Thyroid gland (tissue), 4 donors: ENCODE results near the gene ZNF774. TPM values are rescaled to one million over a fixed set of nuclear protein-coding genes. Genes with fewer than 3 reads are reported as not detected.

Experiments used
- DNase-seq, 2 donors: peaks; one replicate each; pipeline ENCODE4 v3.0.0-alpha.2; 2019
- H3K27ac ChIP-seq, 3 donors: fragments of 200-600 bp; sonication (generic); 1 replicate in 2 of 3; 2 replicates in 1 of 3; pipeline ENCODE4 v1.5.1; 2016 to 2019; ENCODE audit warnings: mild to moderate bottlenecking in 1 of 3, moderate library complexity in 1 of 3
- H3K27me3 ChIP-seq: fragments of 200-600 bp; sonication (generic); one replicate; pipeline ENCODE4 v1.5.1; 2019
- H3K36me3 ChIP-seq, 2 donors: fragments of 200-600 bp; sonication (generic); one replicate each; pipeline ENCODE4 v1.5.1; 2016 to 2019
- H3K4me1 ChIP-seq, 2 donors: fragments of 200-600 bp; sonication (generic); one replicate each; pipeline ENCODE4 v1.5.1; 2017 to 2019
- H3K4me3 ChIP-seq, 3 donors: fragments of 200-600 bp; sonication (generic); replicated peaks in 1 of 3; 1 replicate in 2 of 3; 2 replicates in 1 of 3; pipeline ENCODE4 v1.5.1; 2016; ENCODE audit warnings: mild to moderate bottlenecking in 1 of 3
- H3K9me3 ChIP-seq: fragments of 200-600 bp; sonication (generic); one replicate; pipeline ENCODE4 v1.5.1; 2017
- POLR2A ChIP-seq, 2 donors: fragments of 450-650 bp; IDR thresholded peaks; one replicate each; pipeline ENCODE4 v1.6.1; 2017; ENCODE audit warnings: antibody characterized with exemption in 2 of 2, mild to moderate bottlenecking in 2 of 2, moderate library complexity in 1 of 2
- WGBS, 2 donors: methylation state at CpG; one replicate each; pipeline ENCODE4 v1.1.5; 2017; 5-methylcytosine and 5-hydroxymethylcytosine counted together
- intact Hi-C: fragments of 100-400 bp; cut with DNase I; formaldehyde crosslinking; loops from one replicate; pipeline ENCODE4 v1.15.1; 2023
- total RNA-seq, 4 donors: library from RNA; depleted of rRNA; stranded (reverse); fragments of >200 nt; gene quantifications; one replicate each; pipeline ENCODE4 v1.2.3, GENCODE V29; 2016
- TF ChIP-seq, protein P1 (sequence below), 6 experiments: fragments of 200-600 bp in 3 of 6; fragments of 450-650 bp in 3 of 6; sonication (generic) in 3 of 6; IDR thresholded peaks; one replicate each; pipeline ENCODE4 v1.5.1; 2016 to 2019; ENCODE audit warnings: antibody characterized with exemption in 6 of 6, mild to moderate bottlenecking in 2 of 6, inconsistent platforms in 1 of 6, moderate library complexity in 1 of 6

The ZNF774 gene
- total RNA-seq, 4 donors from 2014 or later: 3.6 to 13.1 (median 5.5) TPM

DNA sequence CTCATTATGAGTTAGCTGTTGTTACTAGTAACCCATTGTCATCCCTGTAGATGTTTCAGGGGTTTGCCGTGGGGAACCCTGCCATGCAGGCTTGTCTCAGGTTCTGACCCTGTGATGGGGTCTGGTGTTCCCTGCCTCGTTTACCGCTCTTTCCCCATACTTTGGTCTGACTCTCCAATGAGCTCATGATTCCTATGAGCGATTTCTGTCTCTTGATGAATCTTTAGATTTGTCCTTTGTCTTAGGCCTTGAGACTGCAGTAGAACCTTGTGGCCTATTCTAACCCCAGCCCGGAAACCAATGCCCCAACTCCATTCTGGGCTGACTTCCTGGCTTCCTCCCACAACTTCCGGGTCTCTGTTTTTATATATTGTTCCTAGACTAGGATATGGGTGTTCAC, 24.7 kb downstream of the ZNF774 start:
- WGBS, 2 donors: 75 to 80% methylated on average over 6 of the region's 6 CpGs
- TF ChIP-seq, protein P1, sequence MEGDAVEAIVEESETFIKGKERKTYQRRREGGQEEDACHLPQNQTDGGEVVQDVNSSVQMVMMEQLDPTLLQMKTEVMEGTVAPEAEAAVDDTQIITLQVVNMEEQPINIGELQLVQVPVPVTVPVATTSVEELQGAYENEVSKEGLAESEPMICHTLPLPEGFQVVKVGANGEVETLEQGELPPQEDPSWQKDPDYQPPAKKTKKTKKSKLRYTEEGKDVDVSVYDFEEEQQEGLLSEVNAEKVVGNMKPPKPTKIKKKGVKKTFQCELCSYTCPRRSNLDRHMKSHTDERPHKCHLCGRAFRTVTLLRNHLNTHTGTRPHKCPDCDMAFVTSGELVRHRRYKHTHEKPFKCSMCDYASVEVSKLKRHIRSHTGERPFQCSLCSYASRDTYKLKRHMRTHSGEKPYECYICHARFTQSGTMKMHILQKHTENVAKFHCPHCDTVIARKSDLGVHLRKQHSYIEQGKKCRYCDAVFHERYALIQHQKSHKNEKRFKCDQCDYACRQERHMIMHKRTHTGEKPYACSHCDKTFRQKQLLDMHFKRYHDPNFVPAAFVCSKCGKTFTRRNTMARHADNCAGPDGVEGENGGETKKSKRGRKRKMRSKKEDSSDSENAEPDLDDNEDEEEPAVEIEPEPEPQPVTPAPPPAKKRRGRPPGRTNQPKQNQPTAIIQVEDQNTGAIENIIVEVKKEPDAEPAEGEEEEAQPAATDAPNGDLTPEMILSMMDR (IDR thresholded peaks at IDR 0.05): no peak
- TF ChIP-seq POLR2A (IDR thresholded peaks at IDR 0.05): no peak
- intact Hi-C loops: no loop called here

DNA sequence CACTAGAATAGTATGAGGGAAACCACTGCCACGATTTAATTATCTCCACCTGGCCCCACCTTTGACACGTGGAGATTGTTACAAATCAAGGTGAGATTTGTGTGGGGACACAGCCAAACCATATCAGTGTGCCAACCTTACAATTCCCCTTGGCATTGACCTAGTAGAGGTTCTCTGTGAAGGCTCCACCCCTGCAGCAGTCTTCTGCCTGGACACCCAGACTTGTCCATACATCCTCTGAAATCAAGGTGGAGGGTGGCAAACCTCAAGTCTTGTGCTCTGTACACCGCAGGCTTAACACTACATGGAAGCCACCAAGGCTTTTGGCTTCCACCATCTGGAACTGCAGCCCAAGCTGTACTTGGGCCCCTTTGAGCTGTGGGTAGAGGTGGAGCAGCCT, 27.2 kb downstream of the ZNF774 start:
- intact Hi-C loops: no loop called here
- 90 to 98% methylated on average over 3 of the region's 3 CpGs for WGBS, 2 donors
- no peak for DNase-seq

More for the DNA sequence above, 24.7 kb downstream of the ZNF774 start:
- Histone ChIP-seq H3K4me3 (no peak overlapping the region), H3K36me3 (no peaks in the 10 kb centered on the region), H3K27ac (no peak overlapping the region), H3K4me1 (no peaks in the 10 kb centered on the region), H3K9me3 (no peaks in the 10 kb centered on the region), H3K27me3 (no peaks in the 10 kb centered on the region)
- DNase-seq: no peak

GRCh38 chr15:90381515-90381914, 29.4 kb downstream of the ZNF774 start:
- Histone ChIP-seq H3K27ac (no peak overlapping the region), H3K36me3 (no peaks in the 10 kb centered on the region), H3K9me3 (no peaks in the 10 kb centered on the region), H3K27me3 (no peaks in the 10 kb centered on the region), H3K4me1 (no peaks in the 10 kb centered on the region), H3K4me3 (no peak overlapping the region)
- no peak for TF ChIP-seq POLR2A (IDR thresholded peaks at IDR 0.05)
- TF ChIP-seq, protein P1 (IDR thresholded peaks at IDR 0.05): no peak
- no peak for DNase-seq
- intact Hi-C loops: loop anchor here (10.0 kb wide), 2 partner anchors 57 to 93 kb away; no protein-coding TSS in a partner anchor

More for the DNA sequence above, 27.2 kb downstream of the ZNF774 start:
- no peak overlapping the region for H3K27ac ChIP-seq
- H3K27me3 ChIP-seq: no peaks in the 10 kb centered on the region
- no peak overlapping the region for H3K4me3 ChIP-seq
- TF ChIP-seq, protein P1 (IDR thresholded peaks at IDR 0.05): no peak
- no peak for TF ChIP-seq POLR2A (IDR thresholded peaks at IDR 0.05)
- no peaks in the 10 kb centered on the region for H3K36me3 ChIP-seq
- no peaks in the 10 kb centered on the region for H3K4me1 ChIP-seq
- H3K9me3 ChIP-seq: no peaks in the 10 kb centered on the region

DNA sequence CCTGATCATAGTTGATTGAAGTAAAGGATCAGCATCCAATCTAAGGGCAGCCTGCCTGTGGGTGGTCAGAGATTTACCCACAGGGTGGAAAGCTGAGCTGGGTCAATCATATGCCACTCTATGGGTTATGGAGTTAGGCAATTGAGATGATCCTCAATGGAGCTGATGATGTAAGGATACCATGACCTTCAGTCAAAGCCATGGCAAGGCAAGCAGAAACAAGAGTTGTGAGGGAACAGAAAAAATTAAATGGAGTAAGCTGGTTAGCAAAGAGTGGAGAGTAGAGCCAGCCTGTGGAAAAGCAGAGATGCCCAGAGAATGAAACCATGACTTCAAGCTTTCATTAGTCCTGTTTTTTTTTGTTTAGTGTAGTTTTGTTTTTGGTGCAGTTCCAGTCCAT, 30.2 kb downstream of the ZNF774 start:
- Histone ChIP-seq H3K4me1 (peaks cover 0 to under 1% of the 10 kb centered on the region in 2 donors), H3K27me3 (no peaks in the 10 kb centered on the region), H3K36me3 (no peaks in the 10 kb centered on the region), H3K9me3 (no peaks in the 10 kb centered on the region), H3K4me3 (no peak overlapping the region), H3K27ac (no peak overlapping the region)
- intact Hi-C loops: loop anchor here (10.0 kb wide), 2 partner anchors 58 to 92 kb away; no protein-coding TSS in a partner anchor
- DNase-seq: no peak
- no peak for TF ChIP-seq POLR2A (IDR thresholded peaks at IDR 0.05)
- TF ChIP-seq, protein P1 (IDR thresholded peaks at IDR 0.05): no peak

DNA sequence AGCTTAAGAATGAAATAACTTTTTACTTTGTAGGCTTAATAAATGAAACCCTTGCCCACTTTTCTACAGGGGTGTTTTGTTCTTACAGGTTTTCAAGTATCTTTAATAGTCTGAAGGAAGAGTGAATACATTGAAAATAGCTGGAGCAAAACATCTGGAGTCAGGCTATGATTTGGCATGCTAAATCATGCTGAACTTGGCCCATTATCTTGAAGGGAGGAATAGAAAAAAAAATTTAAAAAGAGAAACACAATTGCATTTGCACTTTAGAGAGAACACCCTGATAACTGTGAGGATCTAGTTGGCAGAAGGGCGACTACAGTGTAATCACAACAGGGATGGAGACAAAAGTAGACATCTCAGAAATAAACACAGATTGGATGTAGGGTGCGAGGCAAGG, 34.1 kb downstream of the ZNF774 start:
- Histone ChIP-seq H3K4me3 (no peak overlapping the region), H3K9me3 (no peaks in the 10 kb centered on the region), H3K27me3 (no peaks in the 10 kb centered on the region), H3K36me3 (peaks cover 0 to 2% of the 10 kb centered on the region in 2 donors), H3K27ac (no peak overlapping the region), H3K4me1 (peaks cover 6 to 23% of the 10 kb centered on the region in 2 donors)
- intact Hi-C loops: loop anchor here (10.0 kb wide), 2 partner anchors 61 to 89 kb away; no protein-coding TSS in a partner anchor
- no peak for DNase-seq
- WGBS, 2 donors: 66 to 71% methylated on average over 2 of the region's 2 CpGs
- no peak for TF ChIP-seq POLR2A (IDR thresholded peaks at IDR 0.05)
- TF ChIP-seq, protein P1 (IDR thresholded peaks at IDR 0.05): no peak
